Calu3 (cell line): ENCODE results near the gene WDPCP. TPM values are rescaled to one million over a fixed set of nuclear protein-coding genes. Genes with fewer than 3 reads are reported as not detected.
"Not testable (repeated sequence)": the region's sequence is repeated elsewhere in the genome, so short reads cannot be mapped to it uniquely, and the experiment has no call there.

Source experiments
- BruUV-seq: library from RNA; stranded (reverse); fragments of 400-500 nt; replicated peaks from 2 replicates; lab custom pipeline; 2021; lab: Mats Ljungman, UMichigan
- CTCF ChIA-PET: fragments of 300-600 bp; sonication (Branson Sonifier 250); formaldehyde crosslinking; loops from one replicate; lab custom pipeline; 2022; ENCODE audit warnings: antibody characterized with exemption; lab: Charles Lee
- DNase-seq: peaks from one replicate; pipeline ENCODE4 v3.0.0; 2022
- H3K27ac Mint-ChIP-seq: one replicate; pipeline ENCODE4 v1.8.0; 2022; ENCODE audit warnings: mixed read lengths; ENCODE audit not compliant: unreplicated experiment
- H3K27me3 Mint-ChIP-seq: one replicate; pipeline ENCODE4 v1.8.0; 2022; ENCODE audit warnings: mixed read lengths; ENCODE audit not compliant: unreplicated experiment
- H3K36me3 Mint-ChIP-seq: one replicate; pipeline ENCODE4 v1.8.0; 2022; ENCODE audit warnings: mild to moderate bottlenecking, moderate library complexity, mixed read lengths; ENCODE audit not compliant: insufficient read depth, unreplicated experiment
- H3K4me1 Mint-ChIP-seq: one replicate; pipeline ENCODE4 v1.8.0; 2022; ENCODE audit warnings: mild to moderate bottlenecking, low read depth, mixed read lengths; ENCODE audit not compliant: unreplicated experiment
- H3K4me3 Mint-ChIP-seq: one replicate; pipeline ENCODE4 v1.8.0; 2022; ENCODE audit warnings: mild to moderate bottlenecking, low read depth, moderate library complexity, mixed read lengths; ENCODE audit not compliant: unreplicated experiment
- H3K9me3 Mint-ChIP-seq: one replicate; pipeline ENCODE4 v1.8.0; 2022; ENCODE audit warnings: low read depth, mixed read lengths; ENCODE audit not compliant: unreplicated experiment
- intact Hi-C: fragments of 100-400 bp; cut with micrococcal nuclease; formaldehyde crosslinking; loops from one replicate; pipeline ENCODE4 v1.10.0; 2022; ENCODE audit not compliant: unreplicated experiment
- total RNA-seq: library from RNA; stranded (reverse); gene quantifications from 2 replicates; pipeline ENCODE4 v1.2.3, GENCODE V29; 2022
- TF ChIP-seq, protein P1 (sequence below): fragments of 200-600 bp; IDR thresholded peaks from one replicate; pipeline ENCODE4 v1.8.0; 2022; ENCODE audit warnings: antibody characterized with exemption; ENCODE audit not compliant: unreplicated experiment

The WDPCP gene
- total RNA-seq, 1 experiment from 2014 or later, result 9.0 TPM

DNA sequence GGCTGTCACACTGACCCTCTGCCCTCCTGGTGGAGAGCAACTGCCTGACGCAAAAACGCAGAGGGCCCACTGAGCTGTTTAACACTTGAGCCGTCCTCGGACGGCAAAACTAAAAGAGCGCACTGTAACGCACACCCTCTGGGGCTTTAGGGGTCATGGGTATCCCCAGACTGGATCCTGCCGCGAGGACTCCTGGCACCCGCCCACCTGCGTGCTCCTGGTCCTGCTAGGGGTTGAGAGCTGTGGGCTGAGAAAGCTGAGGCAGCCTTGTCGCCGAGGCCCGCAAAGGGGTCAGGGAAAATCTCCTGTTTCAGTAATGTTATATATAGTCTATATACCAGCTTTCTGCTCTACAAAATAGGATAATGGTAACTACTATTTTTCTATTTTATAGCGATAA is 39.6 kb upstream of the WDPCP start:
- Mint-ChIP-seq H3K4me3 (no peak overlapping the region), H3K4me1 (no peaks in the 10 kb centered on the region), H3K36me3 (no peaks in the 10 kb centered on the region), H3K9me3 (no peaks in the 10 kb centered on the region), H3K27me3 (peaks cover 28% of the 10 kb centered on the region), H3K27ac (no peak overlapping the region)
- DNase-seq, result no peak
- CTCF ChIA-PET, result no interaction called here
- BruUV-seq, result no TSS peak
- TF ChIP-seq, protein P1, sequence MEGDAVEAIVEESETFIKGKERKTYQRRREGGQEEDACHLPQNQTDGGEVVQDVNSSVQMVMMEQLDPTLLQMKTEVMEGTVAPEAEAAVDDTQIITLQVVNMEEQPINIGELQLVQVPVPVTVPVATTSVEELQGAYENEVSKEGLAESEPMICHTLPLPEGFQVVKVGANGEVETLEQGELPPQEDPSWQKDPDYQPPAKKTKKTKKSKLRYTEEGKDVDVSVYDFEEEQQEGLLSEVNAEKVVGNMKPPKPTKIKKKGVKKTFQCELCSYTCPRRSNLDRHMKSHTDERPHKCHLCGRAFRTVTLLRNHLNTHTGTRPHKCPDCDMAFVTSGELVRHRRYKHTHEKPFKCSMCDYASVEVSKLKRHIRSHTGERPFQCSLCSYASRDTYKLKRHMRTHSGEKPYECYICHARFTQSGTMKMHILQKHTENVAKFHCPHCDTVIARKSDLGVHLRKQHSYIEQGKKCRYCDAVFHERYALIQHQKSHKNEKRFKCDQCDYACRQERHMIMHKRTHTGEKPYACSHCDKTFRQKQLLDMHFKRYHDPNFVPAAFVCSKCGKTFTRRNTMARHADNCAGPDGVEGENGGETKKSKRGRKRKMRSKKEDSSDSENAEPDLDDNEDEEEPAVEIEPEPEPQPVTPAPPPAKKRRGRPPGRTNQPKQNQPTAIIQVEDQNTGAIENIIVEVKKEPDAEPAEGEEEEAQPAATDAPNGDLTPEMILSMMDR, result no peak
- intact Hi-C loops, result no loop called here

DNA sequence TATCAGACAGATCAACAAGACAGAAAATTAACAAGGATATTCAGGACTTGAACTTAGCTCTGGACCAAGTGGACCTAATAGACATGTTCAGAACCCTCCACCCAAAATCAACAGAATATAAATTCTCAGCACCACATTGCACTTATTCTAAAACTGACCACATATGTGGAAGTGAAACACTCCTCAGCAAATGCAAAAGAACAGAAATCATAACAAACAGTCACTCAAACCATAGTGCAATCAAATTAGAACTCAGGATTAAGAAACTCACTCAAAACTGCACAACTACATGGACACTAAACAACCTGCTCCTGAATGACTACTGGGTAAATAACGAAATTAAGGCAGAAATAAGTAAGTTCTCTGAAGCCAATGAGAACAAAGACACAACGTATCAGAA is 35.5 kb upstream of the WDPCP start:
- H3K9me3 Mint-ChIP-seq, H3K27ac Mint-ChIP-seq, CTCF ChIA-PET, DNase-seq, H3K36me3 Mint-ChIP-seq, BruUV-seq, H3K4me3 Mint-ChIP-seq, H3K4me1 Mint-ChIP-seq, intact Hi-C loops: not testable (repeated sequence)
- H3K27me3 Mint-ChIP-seq, result peaks cover 45% of the 10 kb centered on the region

DNA sequence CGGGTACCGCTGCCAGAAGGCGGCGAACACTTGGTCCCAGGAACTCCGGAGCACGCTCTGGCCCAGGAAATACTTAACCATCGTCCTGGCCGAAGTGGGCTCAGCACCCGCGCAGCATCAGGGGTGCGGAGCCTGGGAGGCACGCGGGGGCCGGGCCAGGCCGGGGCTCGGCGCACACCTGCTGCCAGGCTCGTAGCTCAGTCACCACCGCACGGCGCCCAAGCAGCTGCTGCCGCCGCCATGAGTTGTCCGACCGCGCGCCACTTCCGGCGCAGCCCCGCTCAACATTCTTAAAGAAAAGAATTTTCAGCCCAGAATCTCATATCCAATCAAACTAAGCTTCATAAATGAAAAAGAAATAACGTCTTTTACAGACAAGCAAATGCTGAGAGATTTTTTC is 34.5 kb upstream of the WDPCP start:
- intact Hi-C loops, result no loop called here
- Mint-ChIP-seq H3K36me3 (no peaks in the 10 kb centered on the region), H3K27ac (no peak overlapping the region), H3K4me1 (no peaks in the 10 kb centered on the region), H3K4me3 (no peak overlapping the region), H3K27me3 (peaks cover 45% of the 10 kb centered on the region), H3K9me3 (no peaks in the 10 kb centered on the region)
- TF ChIP-seq, protein P1, result no peak
- CTCF ChIA-PET, result no interaction called here
- DNase-seq, result no peak
- BruUV-seq, result no TSS peak

DNA sequence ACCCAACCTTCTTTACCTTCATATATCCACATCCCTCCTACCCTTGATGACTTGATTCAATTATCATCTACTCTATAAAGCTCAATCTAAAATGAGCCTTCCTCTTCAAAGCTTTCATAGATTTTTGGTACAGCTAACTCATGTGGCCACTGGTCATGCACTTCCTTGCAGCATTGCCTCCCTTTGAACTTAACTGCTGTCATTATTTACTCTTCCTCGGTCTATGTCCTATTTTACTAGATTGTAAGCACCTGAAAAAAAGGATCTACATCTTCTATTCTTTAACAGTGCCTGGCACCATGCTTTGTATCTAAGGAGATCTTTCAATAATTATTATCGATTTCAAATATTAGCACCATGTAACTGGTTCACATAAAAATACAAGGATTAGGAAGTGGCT is 31.1 kb upstream of the WDPCP start:
- CTCF ChIA-PET, result no interaction called here
- no peak for DNase-seq
- Mint-ChIP-seq H3K36me3 (no peaks in the 10 kb centered on the region), H3K4me1 (peaks cover 13% of the 10 kb centered on the region), H3K4me3 (no peak overlapping the region), H3K9me3 (no peaks in the 10 kb centered on the region), H3K27ac (no peak overlapping the region), H3K27me3 (peaks cover 31% of the 10 kb centered on the region)
- TF ChIP-seq, protein P1, result no peak
- intact Hi-C loops, result no loop called here
- no TSS peak for BruUV-seq

DNA sequence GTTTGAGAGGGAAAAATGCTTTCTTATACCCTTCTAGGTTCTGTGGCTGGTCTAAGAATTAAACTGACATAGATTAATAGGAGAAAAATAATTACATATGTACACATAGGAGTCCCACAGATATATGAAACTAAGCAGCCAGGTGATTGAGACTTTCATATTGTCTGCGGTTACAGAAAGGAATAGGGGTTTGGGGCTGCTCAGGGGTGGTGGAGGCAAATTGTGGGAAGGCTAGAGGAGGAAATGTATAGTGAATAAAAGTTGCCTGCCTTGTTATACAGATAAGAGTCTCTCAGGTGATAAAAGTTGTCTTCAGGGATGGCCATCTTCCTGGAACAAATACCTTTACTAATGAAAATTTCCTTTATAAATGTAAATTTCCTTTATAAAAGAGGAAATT is 29.1 kb upstream of the WDPCP start:
- Mint-ChIP-seq H3K4me3 (no peak overlapping the region), H3K9me3 (no peaks in the 10 kb centered on the region), H3K27me3 (peaks cover 14% of the 10 kb centered on the region), H3K27ac (no peak overlapping the region), H3K36me3 (no peaks in the 10 kb centered on the region), H3K4me1 (peaks cover 20% of the 10 kb centered on the region)
- CTCF ChIA-PET, result no interaction called here
- no peak for DNase-seq
- BruUV-seq, result no TSS peak
- TF ChIP-seq, protein P1, result no peak
- intact Hi-C loops, result no loop called here
